ENCODE measurements around the gene PDLIM7.
"Not testable (repeated sequence)": the region's sequence is repeated elsewhere in the genome, so short reads cannot be mapped to it uniquely, and the experiment has no call there.

The PDLIM7 gene

GRCh38 chr5:177497292-177498012 is at the start of gene PDLIM7:
PDLIM7 (minus strand) TSS chr5:177497604; CDS start chr5:177496512, 1,092 bp downstream.
- peak; percentile 78 for DNase-seq

- no peak for DNase-seq
Observed at GRCh38 chr5:177546258-177546741, 48.9 kb upstream of the PDLIM7 start.

- no peak for DNase-seq
Observed at GRCh38 chr5:177545487-177546257, 48.3 kb upstream of the PDLIM7 start.

- no peak for DNase-seq
Observed at GRCh38 chr5:177542816-177543465, 45.5 kb upstream of the PDLIM7 start.

- DNase-seq = no peak
Observed at GRCh38 chr5:177540438-177540837, 43.0 kb upstream of the PDLIM7 start.

- no peak for DNase-seq
Observed at GRCh38 chr5:177539411-177539810, 42.0 kb upstream of the PDLIM7 start.

GRCh38 chr5:177538876-177539275 is 41.5 kb upstream of the PDLIM7 start:
- DNase-seq = no peak

- no peak for DNase-seq
Observed at GRCh38 chr5:177537389-177538361, 40.3 kb upstream of the PDLIM7 start.

GRCh38 chr5:177536386-177536785 is 39.0 kb upstream of the PDLIM7 start:
- DNase-seq = no peak

GRCh38 chr5:177535125-177535524 is 37.7 kb upstream of the PDLIM7 start:
- DNase-seq = no peak

GRCh38 chr5:177534433-177534832 is 37.0 kb upstream of the PDLIM7 start:
- not testable (repeated sequence) for DNase-seq

- no peak for DNase-seq
Observed at GRCh38 chr5:177531209-177531940, 34.0 kb upstream of the PDLIM7 start.

- no peak for DNase-seq
Observed at GRCh38 chr5:177530638-177531037, 33.2 kb upstream of the PDLIM7 start.

GRCh38 chr5:177529247-177530203 is 32.1 kb upstream of the PDLIM7 start:
- DNase-seq = no peak

- no peak for DNase-seq
Observed at GRCh38 chr5:177528631-177529030, 31.2 kb upstream of the PDLIM7 start.

- DNase-seq = no peak
Observed at GRCh38 chr5:177527595-177527994, 30.2 kb upstream of the PDLIM7 start.

- no peak for DNase-seq
Observed at GRCh38 chr5:177526791-177527190, 29.4 kb upstream of the PDLIM7 start.

GRCh38 chr5:177526191-177526590 is 28.8 kb upstream of the PDLIM7 start:
- no peak for DNase-seq

GRCh38 chr5:177524941-177525655 is 27.7 kb upstream of the PDLIM7 start:
- DNase-seq = no peak

GRCh38 chr5:177524539-177524900 is 27.1 kb upstream of the PDLIM7 start:
- DNase-seq = no peak

Data from cortex of kidney (tissue), 1 donor.